Erythroblast (primary cell): ENCODE data around the gene FCAMR.

Source experiments
- GATA1 ChIP-seq: IDR thresholded peaks from 2 replicates; pipeline ENCODE4 v1.6.1; 2011; ENCODE audit warnings: low read depth, mild to moderate bottlenecking, control low read depth, low read length, moderate library complexity
- POLR2A ChIP-seq: IDR thresholded peaks from 2 replicates; pipeline ENCODE4 v1.6.1; 2011; ENCODE audit warnings: mild to moderate bottlenecking, low read length

GRCh38 chr1:207007352-207008033 lies 37.2 kb upstream of the FCAMR start:
- TF ChIP-seq POLR2A (no peak), GATA1 (no peak)
